Upper lobe of left lung (tissue), 4 donors: ENCODE data around the gene PTPRA.

Source experiments
- EP300 ChIP-seq, 4 donors: sonication (generic); formaldehyde crosslinking; IDR thresholded peaks; one replicate each; pipeline ENCODE4 v1.5.1; 2017; ENCODE audit warnings: antibody characterized with exemption in 4 of 4, control low read depth in 2 of 4
- POLR2A ChIP-seq, 4 donors: fragments of 450-650 bp; IDR thresholded peaks; one replicate each; pipeline ENCODE4 v1.5.1; 2016 to 2017; ENCODE audit warnings: antibody characterized with exemption in 4 of 4, mild to moderate bottlenecking in 2 of 4
- POLR2AphosphoS5 ChIP-seq, 2 donors: sonication (generic); formaldehyde crosslinking; IDR thresholded peaks; one replicate each; pipeline ENCODE4 v1.5.1; 2017; ENCODE audit warnings: antibody characterized with exemption in 2 of 2
- TF ChIP-seq, protein P1 (sequence below), 6 experiments: fragments of 450-650 bp in 4 of 6; fragments of 200-600 bp in 2 of 6; sonication (generic) in 2 of 6; IDR thresholded peaks; one replicate each; pipeline ENCODE4 v1.5.1; 2016 to 2019; ENCODE audit warnings: antibody characterized with exemption in 6 of 6

- TF ChIP-seq, protein P1, sequence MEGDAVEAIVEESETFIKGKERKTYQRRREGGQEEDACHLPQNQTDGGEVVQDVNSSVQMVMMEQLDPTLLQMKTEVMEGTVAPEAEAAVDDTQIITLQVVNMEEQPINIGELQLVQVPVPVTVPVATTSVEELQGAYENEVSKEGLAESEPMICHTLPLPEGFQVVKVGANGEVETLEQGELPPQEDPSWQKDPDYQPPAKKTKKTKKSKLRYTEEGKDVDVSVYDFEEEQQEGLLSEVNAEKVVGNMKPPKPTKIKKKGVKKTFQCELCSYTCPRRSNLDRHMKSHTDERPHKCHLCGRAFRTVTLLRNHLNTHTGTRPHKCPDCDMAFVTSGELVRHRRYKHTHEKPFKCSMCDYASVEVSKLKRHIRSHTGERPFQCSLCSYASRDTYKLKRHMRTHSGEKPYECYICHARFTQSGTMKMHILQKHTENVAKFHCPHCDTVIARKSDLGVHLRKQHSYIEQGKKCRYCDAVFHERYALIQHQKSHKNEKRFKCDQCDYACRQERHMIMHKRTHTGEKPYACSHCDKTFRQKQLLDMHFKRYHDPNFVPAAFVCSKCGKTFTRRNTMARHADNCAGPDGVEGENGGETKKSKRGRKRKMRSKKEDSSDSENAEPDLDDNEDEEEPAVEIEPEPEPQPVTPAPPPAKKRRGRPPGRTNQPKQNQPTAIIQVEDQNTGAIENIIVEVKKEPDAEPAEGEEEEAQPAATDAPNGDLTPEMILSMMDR (IDR thresholded peaks at IDR 0.05) = no peak
- TF ChIP-seq POLR2A (IDR thresholded peaks at IDR 0.05) (no peak), POLR2AphosphoS5 (IDR thresholded peaks at IDR 0.05) (no peak), EP300 (IDR thresholded peaks at IDR 0.05) (no peak)
Measured at GRCh38 chr20:2834401-2835110, 38.7 kb upstream of the PTPRA start.
